HG02571 (cell line): ENCODE data around the gene PLEKHM3.

Source experiments
- ATAC-seq: cut with Tn5 transposase; IDR thresholded peaks from one replicate; pipeline ENCODE4 v1.9.1; 2021; ENCODE audit warnings: mild to moderate bottlenecking, moderate library complexity; ENCODE audit not compliant: unreplicated experiment

Gene PLEKHM3

DNA sequence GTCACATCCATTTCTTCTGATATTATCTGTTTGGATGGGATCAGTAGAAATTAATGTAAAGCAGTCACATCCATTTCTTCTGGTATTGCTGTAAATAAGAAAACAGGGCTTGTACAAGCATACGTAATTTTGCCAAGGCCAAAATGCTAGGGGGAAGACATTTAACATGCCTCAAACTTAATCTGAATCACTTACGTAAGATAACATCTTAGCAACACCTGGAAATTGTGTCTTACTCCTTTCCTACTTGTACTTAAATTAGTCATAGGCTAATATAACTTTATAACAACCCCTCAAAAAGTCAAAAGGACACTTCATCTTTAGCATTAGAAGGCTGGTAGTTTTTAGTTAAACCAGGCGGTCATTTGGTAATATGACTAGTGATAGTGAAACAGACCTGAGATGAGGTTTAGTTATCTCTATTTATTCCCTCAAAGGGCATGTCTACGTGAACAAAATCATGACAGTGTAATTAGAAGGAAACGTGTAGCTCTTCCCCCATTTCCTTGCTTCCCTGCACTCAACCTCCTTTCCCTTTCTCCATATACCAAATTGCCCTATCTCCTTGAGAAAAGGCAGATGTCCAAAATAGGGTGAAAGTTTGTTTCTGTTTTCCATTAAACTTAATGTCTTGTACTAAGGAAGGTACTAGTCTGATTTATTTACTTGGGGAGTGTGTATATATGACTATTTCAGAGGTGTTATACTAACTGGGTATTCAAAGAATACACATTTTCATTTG is 156.3 kb downstream of the PLEKHM3 start:
- ATAC-seq: no peak

DNA sequence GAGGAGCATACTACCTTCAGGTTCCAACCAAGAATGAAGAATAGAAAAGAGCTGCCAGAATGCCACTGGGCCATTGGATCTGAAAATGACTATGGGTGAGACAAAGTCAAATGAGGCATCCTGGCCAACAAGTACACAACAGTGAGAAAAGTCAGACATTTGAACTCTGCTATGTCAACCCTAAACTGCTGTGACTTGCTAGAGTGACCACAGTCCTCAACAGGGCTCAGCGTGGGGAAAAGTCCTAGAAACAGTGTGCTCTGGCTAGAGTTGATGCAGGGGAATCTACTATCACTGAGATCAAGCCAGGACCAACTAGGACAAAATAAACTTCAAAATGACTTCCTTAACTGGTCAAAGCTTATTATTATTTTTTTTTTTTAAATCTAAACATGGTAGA is 157.4 kb downstream of the PLEKHM3 start:
- no peak for ATAC-seq

DNA sequence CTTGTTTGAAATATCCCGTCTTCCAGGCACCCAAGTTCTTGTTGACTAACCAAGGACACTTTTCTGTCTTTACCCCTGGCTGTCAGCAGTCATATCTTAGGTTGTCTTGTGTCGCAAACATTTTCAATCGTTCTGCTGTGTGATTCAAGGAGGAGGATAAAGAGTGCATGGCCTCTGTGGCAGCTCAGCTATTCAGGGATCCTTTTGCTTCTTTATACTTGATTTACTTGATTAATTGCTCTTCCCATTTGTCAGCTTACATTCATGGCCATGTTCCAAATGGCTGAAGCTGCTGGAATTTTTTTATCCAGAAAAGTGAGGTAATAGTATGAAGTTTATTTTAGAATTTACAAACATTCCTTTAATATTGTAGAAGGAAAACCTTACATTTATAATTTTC is 158.3 kb downstream of the PLEKHM3 start:
- no peak for ATAC-seq

DNA sequence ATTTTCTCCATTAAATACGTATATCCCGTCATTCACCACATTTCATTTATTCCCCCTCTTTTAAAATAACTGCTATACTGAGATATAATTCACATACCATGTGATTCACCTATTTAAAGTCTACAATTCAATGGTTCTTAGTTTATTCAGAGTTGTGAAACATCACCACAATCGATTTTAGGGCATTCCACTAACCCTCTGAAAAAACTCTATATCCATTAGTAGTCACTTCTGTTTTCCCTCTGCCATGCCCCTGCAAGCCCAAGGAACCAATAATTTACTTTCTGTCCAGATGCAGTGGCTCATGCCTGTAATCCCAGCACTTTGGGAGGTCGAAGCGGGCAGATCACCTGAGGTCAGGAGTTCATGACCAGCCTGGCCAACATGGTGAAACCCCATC is 160.1 kb downstream of the PLEKHM3 start:
- no peak for ATAC-seq

DNA sequence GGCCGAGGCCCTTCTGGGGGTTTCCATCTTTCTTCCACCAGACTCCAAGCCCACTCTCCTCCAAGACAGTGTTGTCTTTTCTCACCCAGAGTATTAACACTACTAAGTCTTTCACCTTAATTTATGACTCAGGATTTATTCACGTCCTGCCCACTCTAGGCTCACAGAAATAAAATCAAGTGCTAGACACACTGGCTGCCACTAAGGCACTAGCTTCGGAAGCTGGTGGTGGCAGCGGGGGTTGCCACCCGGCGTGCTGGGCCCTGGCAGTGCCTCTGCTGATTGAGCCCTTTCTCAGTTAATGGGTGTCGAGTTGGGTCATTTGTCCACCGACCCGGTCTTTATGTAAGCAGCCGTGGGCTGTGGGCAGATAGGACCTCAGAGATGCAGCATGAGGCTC is 162.0 kb downstream of the PLEKHM3 start:
- ATAC-seq: no peak

DNA sequence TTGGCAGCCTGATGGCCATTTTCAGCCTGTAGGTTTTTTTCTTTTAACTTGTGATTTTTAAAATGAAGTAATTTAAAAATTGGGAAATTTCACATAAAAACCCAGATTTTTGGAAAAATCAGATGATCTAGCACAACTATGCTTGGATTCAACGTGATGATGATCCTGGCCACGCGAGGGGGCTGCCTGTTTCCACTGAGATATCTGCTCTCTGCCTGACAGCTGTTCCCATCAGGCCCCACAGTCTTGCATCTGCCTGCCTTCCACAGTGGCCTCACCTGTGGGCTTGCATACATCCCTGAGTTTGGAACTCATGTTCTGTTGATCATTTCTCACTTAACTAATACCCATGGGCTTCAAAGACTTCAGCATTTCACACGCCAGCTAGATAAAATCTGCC is 163.5 kb downstream of the PLEKHM3 start:
- no peak for ATAC-seq

DNA sequence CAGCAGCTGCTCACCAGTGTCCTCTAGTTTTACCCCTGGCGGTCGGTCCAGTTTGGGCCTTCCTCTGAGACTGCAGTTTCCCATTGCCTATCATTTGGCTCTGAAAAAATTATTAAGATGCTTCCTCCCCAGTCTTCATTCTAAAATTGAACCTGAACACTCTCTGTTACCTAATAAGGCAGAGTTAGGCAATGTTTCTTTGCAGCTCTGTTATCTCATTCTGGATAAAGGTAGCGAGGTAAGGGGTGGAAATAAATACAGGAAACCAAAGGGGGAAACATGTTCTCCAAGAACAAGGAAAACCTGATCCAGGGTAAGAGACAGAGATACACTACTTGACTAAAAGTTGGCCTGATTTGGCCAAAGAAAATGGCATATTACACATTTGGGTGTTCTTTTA is 164.6 kb downstream of the PLEKHM3 start:
- no peak for ATAC-seq

DNA sequence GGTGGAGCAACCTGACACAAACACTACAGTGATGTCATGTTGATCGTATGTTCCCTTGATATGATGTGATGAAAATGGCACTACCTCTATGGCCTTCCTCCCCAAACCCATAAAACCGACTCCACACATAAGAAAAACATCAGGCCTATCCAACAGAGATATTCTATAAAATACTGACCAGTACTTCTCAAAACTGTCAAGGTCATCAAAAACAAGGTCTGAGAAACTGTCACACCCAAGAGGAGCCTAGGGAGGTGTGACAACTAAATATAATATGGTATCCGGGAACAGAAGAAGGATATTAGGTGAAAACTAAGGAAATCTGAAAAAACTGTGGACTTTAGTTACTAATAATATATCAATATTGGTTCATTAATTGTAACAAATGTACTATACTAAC is 169.7 kb downstream of the PLEKHM3 start:
- ATAC-seq: no peak

DNA sequence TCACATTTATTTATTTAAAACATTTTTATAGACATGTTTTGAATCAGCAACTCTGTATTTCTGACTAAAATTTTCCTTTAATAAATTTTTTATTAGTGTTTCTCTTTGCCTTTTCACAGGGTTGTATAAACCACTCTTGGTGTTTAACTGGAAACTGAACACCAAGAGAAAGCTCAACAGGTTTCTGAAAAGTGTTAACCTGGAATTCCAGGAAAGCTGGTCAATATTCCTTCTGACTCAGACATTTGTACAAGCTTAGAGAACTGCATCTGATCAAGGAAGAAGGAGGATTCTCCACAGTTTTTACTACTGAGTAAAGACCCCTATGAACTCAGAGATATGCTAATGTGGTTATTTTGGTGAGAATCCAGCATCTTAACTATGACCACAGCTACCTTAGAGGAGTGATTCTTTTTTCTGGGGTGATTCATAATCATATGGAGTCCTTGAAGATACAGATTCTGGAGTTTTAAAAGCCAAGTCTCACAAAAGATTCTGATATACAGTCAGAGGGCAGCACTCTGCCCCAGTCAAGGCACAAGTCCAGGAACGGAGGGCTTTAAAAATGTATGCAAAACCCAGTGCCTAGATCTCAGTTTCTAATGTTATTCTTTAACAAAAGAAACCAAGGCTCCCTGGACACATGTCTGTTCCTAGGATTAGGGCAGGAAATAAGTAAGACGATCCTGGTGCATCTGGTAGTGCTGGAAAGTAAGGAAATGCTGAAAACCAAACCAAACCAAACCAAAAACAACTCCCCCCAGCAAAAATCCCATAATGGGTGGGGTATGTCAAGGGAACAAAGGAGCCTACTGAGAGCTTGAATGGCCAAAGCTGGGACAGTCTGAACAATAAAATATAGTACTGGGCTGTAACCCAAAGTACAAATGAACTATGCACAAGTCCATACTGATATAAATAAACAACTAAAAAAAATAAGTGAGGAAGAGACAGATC is 170.6 kb downstream of the PLEKHM3 start:
- no peak for ATAC-seq

DNA sequence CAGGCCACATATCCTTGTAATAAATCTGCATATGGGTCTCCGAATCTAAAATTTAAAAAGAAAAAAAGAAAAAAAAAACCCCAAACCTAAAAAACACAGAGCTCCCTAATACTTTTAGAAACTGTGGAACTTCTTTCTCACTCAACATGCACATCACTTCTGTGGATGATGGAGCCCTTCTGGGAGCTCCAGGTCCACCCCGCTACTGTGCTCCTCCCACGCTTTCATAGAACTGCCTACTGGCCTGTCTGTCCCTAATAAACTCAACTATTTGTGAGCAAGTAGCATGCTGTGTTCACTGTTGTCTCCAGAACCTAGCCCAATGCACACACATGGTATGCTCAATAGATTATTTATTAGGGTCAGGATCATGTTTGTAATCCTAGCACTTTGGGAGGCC is 172.5 kb downstream of the PLEKHM3 start:
- ATAC-seq: no peak

DNA sequence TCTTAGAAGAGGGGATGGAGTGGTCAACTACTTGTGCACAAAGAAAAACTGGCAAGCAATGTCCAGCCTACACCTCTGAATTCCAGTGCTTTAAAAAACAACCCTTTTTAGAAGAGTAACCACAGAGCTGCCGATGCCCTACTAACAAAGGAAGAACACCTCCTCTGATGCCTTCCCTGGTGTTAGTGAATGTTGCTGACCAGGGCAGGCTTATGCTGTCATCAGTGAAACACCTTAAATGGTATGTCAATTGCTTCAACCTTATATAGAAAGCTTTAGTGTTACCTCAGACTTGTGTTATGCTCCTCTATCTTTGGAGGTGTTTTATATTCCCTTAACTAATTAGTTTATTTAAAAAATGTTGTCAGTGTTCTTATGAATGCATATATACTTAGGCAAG is 175.9 kb downstream of the PLEKHM3 start:
- no peak for ATAC-seq

DNA sequence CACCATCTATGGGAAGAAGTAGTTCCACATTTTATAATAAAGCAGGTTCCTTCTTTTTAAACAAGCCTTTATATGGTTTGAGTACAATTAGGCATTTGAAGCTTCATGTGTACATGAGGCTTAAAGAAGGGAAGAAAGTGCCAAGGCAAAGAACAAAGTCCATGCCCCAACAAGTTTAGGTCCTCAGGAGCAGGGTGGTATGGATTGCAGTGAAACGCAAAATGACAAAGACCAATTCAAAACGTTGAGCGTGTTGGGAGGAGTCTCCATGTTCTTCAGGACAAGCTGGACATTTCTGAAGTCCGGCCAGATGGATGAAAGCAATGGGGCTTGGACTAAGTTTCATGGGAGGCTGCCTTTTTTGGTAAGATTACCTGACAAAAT is 176.8 kb downstream of the PLEKHM3 start:
- ATAC-seq: no peak

DNA sequence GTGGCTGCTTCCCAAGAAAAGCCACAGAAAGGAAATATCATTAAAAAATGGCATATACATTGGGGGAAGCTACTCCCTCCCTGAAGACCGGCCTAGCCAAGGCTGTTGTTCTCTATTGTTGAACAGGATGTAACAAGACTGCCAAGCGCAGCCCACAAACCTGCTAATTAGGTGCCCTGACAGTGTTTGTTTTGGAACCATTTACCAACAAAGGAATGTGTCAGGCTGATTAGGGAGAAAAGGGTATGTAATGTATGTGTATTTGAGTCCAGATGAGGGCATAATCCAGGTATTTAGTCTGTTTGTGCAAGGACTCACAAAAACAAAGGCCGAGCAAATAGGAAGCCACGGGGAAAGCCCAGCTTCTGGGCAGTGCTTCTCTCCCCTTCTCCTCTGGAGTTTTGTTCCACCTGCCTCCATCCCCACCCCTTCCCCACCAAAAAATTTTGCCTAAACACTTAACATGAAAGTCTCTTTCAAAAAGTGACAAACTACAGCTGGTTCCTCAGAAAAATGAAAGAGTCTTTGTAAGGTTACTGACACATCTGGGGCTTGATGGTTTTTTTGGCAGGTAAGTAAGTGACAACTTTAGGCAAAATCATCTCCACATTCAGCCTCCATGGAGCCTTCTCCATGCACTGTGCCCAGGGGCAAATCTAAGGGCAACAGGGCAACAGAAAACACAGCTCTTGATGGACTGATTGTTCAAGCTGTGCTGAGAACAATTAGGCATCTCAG is 177.4 kb downstream of the PLEKHM3 start:
- ATAC-seq: no peak

DNA sequence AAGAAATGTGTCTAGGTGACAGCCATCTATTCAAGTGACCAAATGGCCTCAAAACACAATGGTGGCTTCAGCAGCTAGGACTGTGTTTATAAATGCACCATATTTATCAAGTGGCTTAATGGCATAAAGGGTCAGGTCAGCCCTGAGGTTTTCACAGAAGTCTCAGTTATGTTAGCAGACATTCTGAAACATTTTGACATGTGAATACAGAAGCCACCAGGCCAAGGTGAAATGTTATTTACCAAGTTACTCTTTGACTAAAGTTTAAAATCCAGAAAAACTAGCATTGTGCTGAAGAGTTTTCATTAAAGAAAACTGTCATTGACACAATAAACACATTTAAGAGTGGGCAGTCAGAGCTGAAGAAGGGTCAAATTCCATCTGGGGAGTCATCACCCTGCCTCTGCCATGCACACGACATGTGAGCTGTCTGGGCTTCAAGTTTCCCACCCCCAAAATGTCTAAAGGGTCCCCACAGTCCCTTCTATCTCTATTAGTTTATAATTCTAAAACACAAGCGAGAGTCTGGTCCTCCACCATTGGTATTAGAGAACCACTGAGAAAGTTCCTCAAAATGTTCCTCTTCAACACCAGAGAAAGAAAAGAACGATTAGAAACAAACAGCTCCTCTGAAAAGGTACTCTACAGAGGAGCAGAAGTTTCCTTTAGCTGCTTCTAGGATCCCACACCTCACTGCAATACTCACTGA is 178.1 kb downstream of the PLEKHM3 start:
- ATAC-seq: no peak

DNA sequence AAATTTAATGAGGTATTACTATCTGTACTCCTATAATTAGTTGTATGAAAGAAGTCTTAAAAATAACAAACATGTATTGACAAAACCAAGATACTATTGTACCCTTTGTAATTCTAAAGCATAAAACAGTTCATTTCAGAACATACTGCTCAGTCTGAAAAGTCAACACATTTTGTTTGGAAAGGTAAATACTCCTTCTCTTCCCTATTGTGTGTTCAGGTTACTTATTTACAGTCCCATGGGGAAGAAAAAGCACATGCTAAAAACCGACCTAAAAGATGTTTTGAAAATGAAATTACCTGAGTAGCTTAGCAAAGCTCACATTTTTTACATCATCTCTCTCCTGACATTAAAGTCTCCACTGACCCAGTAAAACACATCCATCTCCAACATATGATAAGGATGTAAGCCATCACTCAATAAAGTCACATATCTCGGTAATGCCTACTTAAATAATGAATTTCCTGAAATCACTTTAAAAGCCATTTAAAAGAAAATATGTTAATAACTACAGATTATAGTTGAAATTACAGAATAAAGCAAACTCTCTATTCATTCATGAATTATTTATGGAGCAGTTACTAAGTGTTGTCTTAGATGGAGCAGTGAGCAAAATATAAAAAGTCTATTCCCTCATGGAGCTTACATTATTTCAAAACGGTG is 180.0 kb downstream of the PLEKHM3 start:
- ATAC-seq: no peak

DNA sequence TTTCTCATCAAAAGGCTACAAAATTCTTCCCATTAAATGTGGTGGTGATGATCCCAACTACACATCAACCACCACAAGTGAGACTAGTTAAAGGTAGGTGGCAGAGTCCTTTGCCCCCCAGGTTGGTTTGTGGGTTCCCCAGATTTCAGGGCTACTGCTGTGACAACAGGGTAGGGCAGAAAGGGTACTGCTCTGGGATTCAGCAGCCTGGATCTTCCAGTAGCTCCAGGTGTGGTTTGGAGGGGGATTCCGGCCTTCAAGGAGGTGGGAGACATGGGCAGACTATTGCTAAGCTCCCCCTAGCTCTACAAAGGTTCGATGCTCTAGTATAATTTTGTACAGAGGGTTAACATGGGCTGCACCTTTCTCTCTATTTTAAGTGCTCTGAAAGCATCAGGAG is 180.7 kb downstream of the PLEKHM3 start:
- ATAC-seq: no peak

DNA sequence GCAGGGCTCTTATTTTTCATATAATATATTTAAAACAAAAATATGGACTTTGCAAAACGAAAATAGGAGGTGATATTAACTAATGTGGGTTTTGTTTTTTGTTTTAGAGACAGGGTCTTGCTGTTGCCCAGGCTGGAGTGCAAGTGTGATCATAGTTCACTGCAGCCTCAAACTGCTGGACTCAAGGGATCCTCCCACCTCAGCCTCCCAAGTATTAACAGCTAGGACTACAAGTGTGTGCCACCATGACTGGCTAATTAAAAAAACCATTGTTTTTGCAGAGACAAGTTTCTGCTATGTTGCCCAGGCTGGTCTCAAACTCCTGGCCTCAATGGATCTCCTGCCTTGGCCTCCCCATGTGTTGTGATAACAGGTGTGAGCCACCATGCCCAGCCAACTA is 185.2 kb downstream of the PLEKHM3 start:
- no peak for ATAC-seq

DNA sequence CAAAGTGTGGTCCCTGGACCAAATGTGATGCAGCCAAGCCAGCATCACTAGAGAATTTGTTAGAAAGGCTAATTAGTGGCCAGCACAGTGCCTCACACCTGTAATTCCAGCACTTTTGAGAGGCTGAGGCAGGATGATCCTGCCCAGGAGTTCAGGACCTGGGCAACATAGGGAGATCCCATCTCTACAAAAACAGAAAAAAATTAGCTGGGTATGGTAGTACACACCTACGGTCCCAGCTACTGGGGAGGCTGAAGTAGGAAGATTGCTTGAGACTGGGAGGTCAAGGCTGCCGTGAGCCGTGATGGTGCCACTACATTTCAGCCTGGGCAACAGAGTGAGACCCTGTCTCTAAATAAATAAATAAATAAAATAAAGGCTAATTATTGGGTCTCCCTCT is 185.8 kb downstream of the PLEKHM3 start:
- ATAC-seq: no peak

DNA sequence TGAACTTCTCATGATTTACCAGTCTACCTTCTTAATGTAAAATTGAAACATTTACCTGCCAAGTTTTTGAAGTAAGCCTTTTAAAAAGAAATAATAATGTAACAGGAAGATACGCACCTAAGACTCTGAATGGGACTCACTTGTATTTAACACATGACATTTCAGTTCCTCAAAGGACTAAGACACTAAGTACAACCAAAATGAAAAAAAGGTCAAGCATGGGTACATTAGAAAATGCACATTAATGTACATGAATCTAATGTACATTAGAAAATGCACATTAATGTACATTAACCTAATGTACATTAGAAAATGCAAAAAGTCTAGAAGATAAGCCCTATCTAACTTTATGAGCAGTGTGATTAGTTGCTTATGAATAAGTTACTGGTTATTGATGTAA is 186.3 kb downstream of the PLEKHM3 start:
- ATAC-seq: no peak

DNA sequence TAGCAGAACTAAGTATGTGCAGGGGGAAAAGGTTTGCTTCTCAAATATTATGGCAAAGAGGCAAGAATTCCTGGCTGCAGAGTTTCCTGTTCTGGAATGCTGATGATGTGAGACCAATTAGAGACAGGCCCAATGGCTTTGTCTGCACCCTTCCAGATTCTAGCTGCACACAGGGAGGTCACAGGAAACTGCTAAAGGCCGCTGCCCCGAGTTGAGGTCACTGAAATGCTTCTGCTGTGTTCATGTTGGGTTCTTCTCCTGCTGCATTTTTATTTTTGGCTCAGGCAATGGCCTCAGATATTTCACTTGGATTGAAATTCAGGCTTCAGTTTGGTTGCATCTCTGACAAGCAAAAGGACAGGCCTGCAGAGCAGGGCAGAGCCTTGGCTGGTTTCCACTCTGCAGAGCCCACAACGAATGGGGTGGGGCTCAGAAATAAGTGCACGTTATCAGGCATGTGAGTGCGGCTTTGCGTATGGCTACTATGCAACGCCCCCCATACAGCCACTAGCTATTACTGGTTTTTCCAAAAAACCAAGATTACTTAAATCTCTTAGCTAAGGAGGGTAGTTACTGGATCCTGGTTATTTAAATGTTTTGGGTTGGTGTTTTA is 188.7 kb downstream of the PLEKHM3 start:
- ATAC-seq: no peak
